Measurements from ENCODE around the gene BSPRY. TPM values are rescaled to one million over a fixed set of nuclear protein-coding genes. Genes with fewer than 3 reads are reported as not detected.
"Not testable (repeated sequence)": the region's sequence is repeated elsewhere in the genome, so short reads cannot be mapped to it uniquely, and the experiment has no call there.

Gene BSPRY
- total and polyA plus RNA-seq, 2 donors (not counting 1 experiment from before 2014, with no cell fraction given) = not detected

DNA sequence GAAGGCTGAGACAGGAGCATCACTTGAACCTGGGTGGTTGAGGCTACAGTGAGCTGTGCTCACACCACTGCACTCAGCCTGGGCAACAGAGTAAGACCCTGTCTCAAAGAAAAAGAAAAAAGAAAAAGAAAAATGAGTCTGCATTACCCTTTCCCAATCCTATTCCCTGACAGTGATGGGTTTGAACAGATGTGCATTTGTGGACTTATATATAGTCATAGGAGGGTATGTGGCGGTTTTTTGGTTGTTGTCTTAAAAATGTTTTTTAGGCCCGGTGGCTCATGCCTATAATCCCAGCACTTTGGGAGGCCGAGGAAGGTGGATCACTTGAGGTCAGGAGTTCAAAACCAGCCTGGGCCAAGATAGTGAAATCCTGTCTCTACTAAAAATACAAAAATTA, 14.0 kb downstream of the BSPRY start:
- H2AFZ ChIP-seq (ENCODE audit: low read length) = no peak overlapping the region
- H3K4me2 ChIP-seq (ENCODE audit: extremely low read depth, insufficient read depth, low read length) = no peak overlapping the region
- H3K4me1 ChIP-seq (ENCODE audit: control insufficient read depth, extremely low read depth, insufficient read depth, low read length) = peaks cover 3% of the 10 kb centered on the region
- no peak overlapping the region for H3K27ac ChIP-seq (ENCODE audit: insufficient read depth, low read length)
- TF ChIP-seq, protein P1, sequence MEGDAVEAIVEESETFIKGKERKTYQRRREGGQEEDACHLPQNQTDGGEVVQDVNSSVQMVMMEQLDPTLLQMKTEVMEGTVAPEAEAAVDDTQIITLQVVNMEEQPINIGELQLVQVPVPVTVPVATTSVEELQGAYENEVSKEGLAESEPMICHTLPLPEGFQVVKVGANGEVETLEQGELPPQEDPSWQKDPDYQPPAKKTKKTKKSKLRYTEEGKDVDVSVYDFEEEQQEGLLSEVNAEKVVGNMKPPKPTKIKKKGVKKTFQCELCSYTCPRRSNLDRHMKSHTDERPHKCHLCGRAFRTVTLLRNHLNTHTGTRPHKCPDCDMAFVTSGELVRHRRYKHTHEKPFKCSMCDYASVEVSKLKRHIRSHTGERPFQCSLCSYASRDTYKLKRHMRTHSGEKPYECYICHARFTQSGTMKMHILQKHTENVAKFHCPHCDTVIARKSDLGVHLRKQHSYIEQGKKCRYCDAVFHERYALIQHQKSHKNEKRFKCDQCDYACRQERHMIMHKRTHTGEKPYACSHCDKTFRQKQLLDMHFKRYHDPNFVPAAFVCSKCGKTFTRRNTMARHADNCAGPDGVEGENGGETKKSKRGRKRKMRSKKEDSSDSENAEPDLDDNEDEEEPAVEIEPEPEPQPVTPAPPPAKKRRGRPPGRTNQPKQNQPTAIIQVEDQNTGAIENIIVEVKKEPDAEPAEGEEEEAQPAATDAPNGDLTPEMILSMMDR (conservative IDR thresholded peaks at IDR 0.05 in 1 of 2, IDR thresholded peaks at IDR 0.05 in 1 of 2; ENCODE audit: low read depth in 1 of 2, low read length in 2 of 2) = no peak
- H4K20me1 ChIP-seq (ENCODE audit: control insufficient read depth, extremely low read depth, insufficient read depth, low read length) = no peaks in the 10 kb centered on the region
- no peaks in the 10 kb centered on the region for H3K79me2 ChIP-seq (ENCODE audit: control insufficient read depth, insufficient read depth, low read length)
- no peaks in the 10 kb centered on the region for H3K27me3 ChIP-seq (ENCODE audit: control insufficient read depth, insufficient read depth, low read length)
- no peaks in the 10 kb centered on the region for H3K9me3 ChIP-seq (ENCODE audit: control insufficient read depth, insufficient read depth, low read depth, low read length)
- no peak overlapping the region for H3K4me3 ChIP-seq (replicated peaks in 1 of 4; ENCODE audit: control extremely low read depth in 1 of 4, insufficient read depth in 1 of 4, low read depth in 3 of 4, low read length in 4 of 4)
- H3K36me3 ChIP-seq (ENCODE audit: control insufficient read depth, insufficient read depth, low read length) = no peaks in the 10 kb centered on the region
- DNase-seq (ENCODE audit: low read depth in 2 of 2) = no peak
- no peak overlapping the region for H3K9ac ChIP-seq (ENCODE audit: insufficient read depth, low read length)

DNA sequence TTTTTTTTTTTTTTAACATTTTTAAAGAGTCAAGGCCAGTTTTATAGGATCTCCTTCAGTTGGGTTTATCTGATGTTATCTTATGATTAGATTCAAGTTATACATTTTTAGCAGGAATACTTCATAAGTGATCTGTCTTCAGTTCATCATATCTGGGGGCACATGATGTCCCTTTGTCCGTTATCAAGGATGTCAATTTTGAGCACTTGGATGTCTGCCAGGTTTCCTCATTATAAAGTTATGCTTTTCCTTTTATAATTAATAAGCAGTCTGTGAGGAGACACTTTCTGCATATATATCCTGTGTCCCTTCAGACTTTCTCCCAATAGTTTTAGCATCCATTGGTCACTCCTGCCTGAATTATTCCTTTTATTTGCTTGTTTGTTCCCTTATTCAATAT, 15.6 kb downstream of the BSPRY start:
- no peak overlapping the region for H2AFZ ChIP-seq (ENCODE audit: low read length)
- H3K4me1 ChIP-seq (ENCODE audit: control insufficient read depth, extremely low read depth, insufficient read depth, low read length) = peaks cover 3% of the 10 kb centered on the region
- H3K36me3 ChIP-seq (ENCODE audit: control insufficient read depth, insufficient read depth, low read length) = no peaks in the 10 kb centered on the region
- H3K27me3 ChIP-seq (ENCODE audit: control insufficient read depth, insufficient read depth, low read length) = no peaks in the 10 kb centered on the region
- H3K4me2 ChIP-seq (ENCODE audit: extremely low read depth, insufficient read depth, low read length) = no peak overlapping the region
- TF ChIP-seq EZH2 (IDR thresholded peaks at IDR 0.05; ENCODE audit: low read length, missing control alignments) = no peak
- TF ChIP-seq, protein P1 (conservative IDR thresholded peaks at IDR 0.05 in 1 of 2, IDR thresholded peaks at IDR 0.05 in 1 of 2; ENCODE audit: low read depth in 1 of 2, low read length in 2 of 2) = no peak
- H3K27ac ChIP-seq (ENCODE audit: insufficient read depth, low read length) = no peak overlapping the region
- DNase-seq (ENCODE audit: low read depth in 2 of 2) = no peak
- no peak overlapping the region for H3K9ac ChIP-seq (ENCODE audit: insufficient read depth, low read length)
- H3K9me3 ChIP-seq (ENCODE audit: control insufficient read depth, insufficient read depth, low read depth, low read length) = no peaks in the 10 kb centered on the region
- H3K4me3 ChIP-seq (replicated peaks in 1 of 4; ENCODE audit: control extremely low read depth in 1 of 4, insufficient read depth in 1 of 4, low read depth in 3 of 4, low read length in 4 of 4) = no peak overlapping the region
- no peaks in the 10 kb centered on the region for H4K20me1 ChIP-seq (ENCODE audit: control insufficient read depth, extremely low read depth, insufficient read depth, low read length)
- H3K79me2 ChIP-seq (ENCODE audit: control insufficient read depth, insufficient read depth, low read length) = no peaks in the 10 kb centered on the region

DNA sequence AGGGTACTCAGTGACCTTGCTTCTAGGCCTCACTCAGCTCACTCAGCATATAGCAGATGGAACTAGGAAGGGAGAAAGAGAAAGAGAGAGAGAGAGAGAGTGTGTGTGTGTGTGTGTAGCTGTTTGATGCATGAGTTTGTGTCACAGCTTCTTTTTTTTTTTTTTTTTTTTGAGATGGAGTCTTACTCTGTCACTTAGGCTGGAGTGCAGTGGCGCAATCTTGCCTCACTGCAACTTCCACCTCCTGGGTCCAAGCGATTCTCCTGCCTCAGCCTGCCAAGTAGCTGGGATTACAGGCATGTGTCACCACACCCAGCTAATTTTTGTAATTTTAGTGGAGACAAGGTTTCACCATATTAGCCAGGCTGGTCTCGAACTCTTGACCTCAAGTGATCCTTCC, 16.3 kb downstream of the BSPRY start:
- H3K27me3 ChIP-seq (ENCODE audit: control insufficient read depth, insufficient read depth, low read length); H3K27ac ChIP-seq (ENCODE audit: insufficient read depth, low read length); H2AFZ ChIP-seq (ENCODE audit: low read length); H3K4me2 ChIP-seq (ENCODE audit: extremely low read depth, insufficient read depth, low read length); H3K4me3 ChIP-seq (replicated peaks in 1 of 4; ENCODE audit: control extremely low read depth in 1 of 4, insufficient read depth in 1 of 4, low read depth in 3 of 4, low read length in 4 of 4); H3K9me3 ChIP-seq (ENCODE audit: control insufficient read depth, insufficient read depth, low read depth, low read length); H3K9ac ChIP-seq (ENCODE audit: insufficient read depth, low read length); H3K36me3 ChIP-seq (ENCODE audit: control insufficient read depth, insufficient read depth, low read length); H4K20me1 ChIP-seq (ENCODE audit: control insufficient read depth, extremely low read depth, insufficient read depth, low read length); DNase-seq (ENCODE audit: low read depth in 2 of 2); H3K4me1 ChIP-seq (ENCODE audit: control insufficient read depth, extremely low read depth, insufficient read depth, low read length); H3K79me2 ChIP-seq (ENCODE audit: control insufficient read depth, insufficient read depth, low read length): not testable (repeated sequence)
